GM21723 (cell line): ENCODE data around the gene TM2D1.
"Not testable (repeated sequence)": the region's sequence is repeated elsewhere in the genome, so short reads cannot be mapped to it uniquely, and the experiment has no call there.

Experiments
- ATAC-seq: cut with Tn5 transposase; IDR thresholded peaks from one replicate; pipeline ENCODE4 v1.9.1; 2021; ENCODE audit warnings: mild to moderate bottlenecking, moderate library complexity; ENCODE audit not compliant: unreplicated experiment

Gene TM2D1

GRCh38 chr1:61724813-61725694, at the start of gene TM2D1:
TSS of gene TM2D1 (minus strand) at chr1:61725141. CDS start at chr1:61725120, 21 bp downstream.
- ATAC-seq = peak; percentile 100

DNA sequence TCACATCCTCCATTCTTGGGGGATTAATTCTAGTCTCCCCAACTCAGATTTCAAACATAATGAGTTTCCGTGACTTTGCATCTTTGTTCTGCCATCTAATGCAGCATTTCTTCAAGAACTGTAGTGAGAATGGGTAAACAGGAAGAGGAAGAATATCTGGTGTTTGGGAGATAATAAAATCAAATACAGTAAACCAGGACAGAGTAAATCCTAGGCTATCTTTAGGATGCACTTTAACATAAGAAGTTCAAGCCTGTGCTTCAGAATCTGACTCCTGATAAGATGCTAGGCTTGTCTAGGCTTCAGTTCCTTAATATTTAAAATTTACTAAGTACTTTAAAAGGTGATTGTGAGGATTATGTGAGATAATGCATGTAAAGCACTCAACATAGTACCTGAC, 45.2 kb upstream of the TM2D1 start:
- ATAC-seq = no peak

DNA sequence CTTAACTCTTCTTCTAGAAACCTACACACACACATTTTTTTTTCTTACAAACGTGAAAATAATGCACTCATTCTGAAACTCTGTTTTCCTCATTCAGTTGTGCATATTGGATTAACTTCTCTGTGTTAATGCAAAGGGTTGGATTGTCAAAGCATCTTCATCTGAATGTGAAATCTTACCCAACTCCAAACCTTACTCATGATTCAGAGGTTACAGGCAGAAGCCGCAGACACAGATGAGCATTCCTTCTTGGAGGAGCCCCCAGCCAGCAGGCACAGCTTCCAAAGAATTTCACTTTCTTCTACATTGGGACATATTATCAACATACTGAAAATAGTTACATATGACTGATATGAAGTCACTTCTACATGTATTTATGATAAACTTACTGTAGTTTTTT, 33.0 kb upstream of the TM2D1 start:
- no peak for ATAC-seq

- ATAC-seq = no peak
Measured at GRCh38 chr1:61756773-61757172, 31.8 kb upstream of the TM2D1 start.

DNA sequence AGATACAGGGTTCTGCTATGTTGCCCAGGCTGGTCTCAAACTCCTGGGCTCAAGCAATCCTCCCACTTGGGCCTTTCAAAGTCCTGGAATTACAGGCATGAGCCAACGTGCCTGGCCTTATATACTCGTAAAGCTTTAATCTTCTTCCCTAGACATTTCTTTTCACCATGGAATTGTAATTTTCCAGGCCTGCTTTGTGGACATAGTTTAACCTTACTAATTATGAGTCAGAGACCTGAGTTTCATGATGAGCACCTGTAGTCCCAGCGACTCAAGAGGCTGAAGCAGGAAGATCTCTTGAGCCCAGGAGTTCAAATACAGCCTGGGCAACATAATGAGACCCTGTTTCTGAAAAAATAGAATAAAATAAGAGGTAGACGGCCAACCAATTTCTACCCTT, 29.6 kb upstream of the TM2D1 start:
- ATAC-seq = no peak

- ATAC-seq = no peak
Measured at GRCh38 chr1:61753998-61754508, 29.1 kb upstream of the TM2D1 start.

DNA sequence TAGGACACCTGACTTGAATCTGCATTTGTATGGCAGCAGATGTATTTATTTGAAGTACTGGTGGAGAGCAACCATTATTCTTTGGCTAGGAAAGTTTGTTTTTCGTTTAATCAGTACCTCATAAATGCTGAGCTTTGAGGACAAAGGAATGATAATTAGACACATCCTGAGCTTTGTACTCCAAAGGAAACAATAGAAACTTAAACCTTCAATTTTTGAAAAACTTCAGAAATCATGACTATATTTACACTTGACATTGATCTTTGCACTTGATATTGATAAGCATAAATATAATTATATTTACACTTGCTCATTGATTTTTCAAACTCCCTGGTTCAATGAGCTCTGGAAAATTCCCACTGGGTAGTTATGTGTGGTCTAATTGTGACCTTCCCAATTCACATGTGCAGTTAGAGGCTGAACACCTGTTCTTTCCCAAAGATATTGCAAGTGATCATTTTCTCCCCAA, 28.0 kb upstream of the TM2D1 start:
- ATAC-seq = no peak

- ATAC-seq = no peak
Measured at GRCh38 chr1:61749574-61749973, 24.6 kb upstream of the TM2D1 start.

DNA sequence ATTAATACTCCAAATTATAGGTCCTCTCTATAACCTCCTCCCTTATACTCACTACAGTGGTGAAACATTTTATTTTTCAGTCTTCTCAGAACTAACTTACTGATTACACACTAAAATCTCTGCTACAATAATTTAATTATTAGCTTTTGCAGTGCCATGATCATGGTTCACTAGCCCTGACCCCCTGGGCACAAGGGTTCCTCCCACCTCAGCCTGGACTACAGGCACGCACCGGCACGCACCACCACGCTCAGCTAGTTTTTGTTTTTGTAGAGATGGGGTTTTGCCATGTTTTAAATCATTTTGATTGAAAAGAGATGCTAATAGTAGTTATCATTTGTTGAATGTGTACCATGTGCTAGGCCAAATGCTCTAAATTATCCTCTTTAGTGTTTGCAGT, 23.6 kb upstream of the TM2D1 start:
- ATAC-seq = no peak

DNA sequence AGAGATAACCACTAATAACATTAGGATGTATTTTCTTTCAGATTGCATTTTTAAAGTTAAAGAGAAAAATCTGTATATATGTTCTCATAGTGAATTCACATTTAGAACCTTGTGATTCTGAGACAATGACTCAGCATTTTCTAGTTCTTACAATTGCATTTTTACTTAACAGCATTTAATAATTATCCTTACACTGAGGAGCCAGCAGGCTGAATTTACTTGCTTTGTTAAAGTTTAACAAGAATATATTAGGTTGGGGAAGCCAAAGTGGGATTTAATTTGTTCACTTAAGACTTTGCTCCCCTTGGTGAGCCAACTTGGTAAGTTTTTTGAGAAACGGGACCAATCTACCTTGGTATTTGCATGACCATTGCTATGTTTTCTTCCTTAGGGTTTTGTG, 21.9 kb upstream of the TM2D1 start:
- no peak for ATAC-seq

- no peak for ATAC-seq
Measured at GRCh38 chr1:61743716-61744580, 19.0 kb upstream of the TM2D1 start.

DNA sequence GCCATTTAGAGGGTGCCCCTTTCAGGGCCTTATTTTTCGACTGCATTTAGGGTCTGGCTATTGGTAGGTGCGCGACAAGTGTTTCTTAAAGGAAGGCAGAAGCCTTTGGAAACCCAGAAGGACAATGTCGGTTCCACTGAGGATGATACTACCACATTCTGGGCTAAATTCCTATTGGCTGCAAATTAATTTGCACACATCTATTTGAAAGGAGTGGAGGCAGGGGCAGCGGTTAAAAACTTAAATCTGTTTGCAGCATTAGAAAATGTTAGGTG, 18.4 kb upstream of the TM2D1 start:
- no peak for ATAC-seq

GRCh38 chr1:61742620-61743430, 17.9 kb upstream of the TM2D1 start:
- peak; percentile 69 for ATAC-seq

DNA sequence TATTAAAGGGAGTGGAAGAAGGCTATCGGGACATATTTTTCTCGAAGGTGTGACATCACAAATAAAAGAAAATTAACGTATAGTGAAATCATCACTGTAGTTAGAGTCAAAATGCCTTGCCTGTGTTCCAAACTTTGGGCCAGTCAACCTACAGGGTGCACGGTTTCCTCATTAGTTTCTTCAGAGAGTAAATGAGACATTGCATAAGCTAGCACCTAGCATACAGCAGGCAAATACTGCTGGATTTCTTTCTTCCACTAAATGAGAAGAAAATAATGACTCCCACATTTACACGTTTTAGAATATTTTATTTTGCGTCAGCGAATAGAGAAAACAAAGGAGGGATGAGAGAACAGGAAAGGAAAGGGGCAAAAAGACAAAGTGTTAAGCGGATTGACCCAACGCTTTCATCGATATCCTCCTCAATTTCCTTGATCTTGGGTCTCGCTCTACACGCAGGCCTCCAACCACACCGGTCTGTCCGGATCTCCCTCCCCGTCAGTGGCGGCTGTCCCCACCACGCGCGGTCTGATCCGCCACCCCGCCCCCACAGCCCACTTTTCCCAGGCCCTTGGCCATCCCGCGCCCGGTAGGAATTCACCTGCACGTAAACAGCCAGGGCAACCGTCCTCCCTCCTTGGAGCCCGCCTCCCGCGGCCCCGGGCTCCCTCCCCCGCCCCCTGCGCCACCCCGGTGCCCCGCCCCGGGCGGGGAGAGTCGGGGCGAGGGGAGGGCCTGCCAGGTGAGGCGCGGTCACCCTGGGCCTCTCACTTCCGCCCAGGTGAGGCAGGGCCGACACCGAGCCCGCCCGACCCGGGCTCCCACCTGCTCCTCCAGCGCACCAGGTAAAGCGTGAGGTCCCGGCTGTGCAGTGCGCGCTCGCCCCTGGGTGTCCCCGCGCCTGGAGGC, 17.0 kb upstream of the TM2D1 start, which contains the start of gene PATJ:
Gene PATJ, plus strand, starts transcription at position 770 of the 909 bp plus-strand sequence. CDS start 20,413 bp downstream, outside the sequence.
- ATAC-seq = peak; percentile 91

- no peak for ATAC-seq
Measured at GRCh38 chr1:61740751-61741700, 16.1 kb upstream of the TM2D1 start.

DNA sequence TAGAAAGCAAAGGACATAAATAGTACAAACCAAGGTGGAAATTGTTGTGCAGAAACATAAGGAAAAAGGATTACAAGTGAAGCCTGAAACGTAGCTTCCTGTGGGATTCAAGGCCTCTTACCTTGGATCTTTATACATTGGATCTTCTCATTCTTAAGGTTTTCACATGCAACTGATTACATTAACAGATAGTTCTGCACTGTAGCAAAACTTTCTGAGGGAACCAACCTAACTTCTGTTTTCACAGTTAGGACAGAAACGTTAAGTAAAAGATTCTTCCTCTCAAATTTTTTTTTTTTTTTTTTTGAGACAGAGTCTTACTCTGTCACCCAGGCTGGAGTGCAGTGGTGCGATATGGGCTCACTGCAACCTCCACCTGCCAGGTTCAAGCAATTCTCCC, 7.8 kb upstream of the TM2D1 start:
- ATAC-seq = no peak

DNA sequence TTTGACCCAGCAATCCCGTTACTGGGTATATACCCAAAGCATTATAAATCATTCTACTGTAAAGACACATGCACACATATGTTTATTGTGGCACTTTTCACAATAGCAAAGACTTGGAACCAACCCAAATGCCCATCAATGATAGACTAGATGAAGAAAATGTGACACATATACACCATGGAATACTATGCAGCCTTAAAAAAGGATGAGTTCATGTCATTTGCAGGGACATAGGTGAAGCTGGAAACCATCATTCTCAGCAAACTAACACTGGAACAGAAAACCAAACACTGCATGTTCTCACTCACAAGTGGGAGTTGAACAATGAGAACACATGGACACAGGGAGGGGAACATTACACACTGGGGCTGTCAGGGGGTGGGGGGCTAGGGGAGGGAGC, 5.7 kb upstream of the TM2D1 start:
- not testable (repeated sequence) for ATAC-seq

- ATAC-seq = no peak
Measured at GRCh38 chr1:61727544-61727943, 2.6 kb upstream of the TM2D1 start.

DNA sequence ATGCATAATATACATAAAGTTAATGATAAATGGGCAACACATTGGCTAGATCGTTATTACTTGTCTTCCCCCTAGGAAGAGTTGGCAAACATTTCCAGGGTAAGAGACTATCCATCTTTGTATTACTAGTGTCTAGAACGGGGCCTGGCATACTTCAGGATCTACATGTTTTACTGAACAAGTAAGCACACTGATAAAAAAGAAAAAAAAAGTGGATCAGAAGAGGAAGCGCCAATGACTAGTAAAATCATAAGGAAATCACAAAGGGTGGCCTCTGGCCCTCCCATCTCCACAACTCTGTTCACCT, 482 bp downstream of the TM2D1 start:
- ATAC-seq = peak; percentile 4
